H1 (cell line): ENCODE results near the gene PRDX2. TPM values are rescaled to one million over a fixed set of nuclear protein-coding genes. Genes with fewer than 3 reads are reported as not detected.

Experiments
- CTCF ChIA-PET: fragments of 300-600 bp; sonication (Branson Sonifier 250); formaldehyde crosslinking; loops from one replicate; lab custom pipeline; 2021; ENCODE audit not compliant: partially characterized antibody; lab: Charles Lee
- POLR2A ChIA-PET: fragments of 300-600 bp; sonication (Branson Sonifier 250); formaldehyde crosslinking; loops from one replicate; lab custom pipeline; 2021; ENCODE audit warnings: inconsistent platforms; ENCODE audit not compliant: partially characterized antibody; lab: Charles Lee
- DNase-seq, 2 experiments: peaks; one replicate each; pipeline versions ENCODE4 v3.0.0 to v3.0.0-alpha.2; 2010 to 2022; ENCODE audit warnings: low spot score in 2 of 2, low read depth in 1 of 2, mixed read lengths in 1 of 2
- FAIRE-seq: peaks from 2 replicates; lab custom pipeline; 2011; peaks lifted over from hg19 to GRCh38; lab: Jason Lieb, UNC
- H2AFZ ChIP-seq: 2 replicates; pipeline ENCODE4 v1.8.1; 2012; ENCODE audit warnings: low read length, inconsistent platforms
- H2AK5ac ChIP-seq: 2 replicates; pipeline ENCODE4 v1.6.1; 2013; ENCODE audit warnings: low read depth, low read length
- H2BK120ac ChIP-seq: replicated peaks from 2 replicates; pipeline ENCODE3; 2013; ENCODE audit warnings: low read depth, low read length, inconsistent platforms
- H2BK12ac ChIP-seq: 2 replicates; pipeline ENCODE4 v1.6.1; 2013; ENCODE audit warnings: low read depth, low read length
- H2BK15ac ChIP-seq: 2 replicates; pipeline ENCODE4 v1.6.1; 2013; ENCODE audit warnings: low read length
- H2BK20ac ChIP-seq: 2 replicates; pipeline ENCODE4 v1.6.1; 2013; ENCODE audit warnings: low read length
- H2BK5ac ChIP-seq: 2 replicates; pipeline ENCODE4 v1.6.1; 2013; ENCODE audit warnings: low read depth, low read length
- H3K14ac ChIP-seq: 2 replicates; pipeline ENCODE4 v1.6.1; 2013; ENCODE audit warnings: inconsistent platforms; ENCODE audit not compliant: insufficient read length
- H3K18ac ChIP-seq: 2 replicates; pipeline ENCODE4 v1.6.1; 2013; ENCODE audit warnings: low read length; ENCODE audit errors: extremely low read depth
- H3K23ac ChIP-seq: 2 replicates; pipeline ENCODE4 v1.6.1; 2013; ENCODE audit warnings: inconsistent platforms; ENCODE audit not compliant: insufficient read length
- H3K23me2 ChIP-seq: 2 replicates; pipeline ENCODE4 v1.6.1; 2013; ENCODE audit warnings: low read depth, low read length
- H3K27ac ChIP-seq: 2 replicates; pipeline ENCODE4 v1.6.1; 2011; ENCODE audit warnings: low read depth, low read length, inconsistent platforms
- H3K27me3 ChIP-seq, 4 experiments: replicated peaks in 1 of 4; 1 replicate in 1 of 4; 2 replicates in 3 of 4; pipeline versions ENCODE4 v1.6.1 to v1.8.1; 2011 to 2013; ENCODE audit warnings: low read length in 3 of 4, mild to moderate bottlenecking in 3 of 4, inconsistent platforms in 2 of 4, mixed read lengths in 2 of 4, moderate library complexity in 1 of 4; ENCODE audit not compliant: control insufficient read depth in 3 of 4, insufficient read depth in 3 of 4; ENCODE audit errors: extremely low read depth in 1 of 4
- H3K36me3 ChIP-seq, 4 experiments: 2 replicates each; pipeline versions ENCODE4 v1.6.1 to v1.8.1; 2011 to 2013; ENCODE audit warnings: mild to moderate bottlenecking in 4 of 4, low read length in 3 of 4, moderate library complexity in 2 of 4, control low read depth in 1 of 4, inconsistent platforms in 1 of 4; ENCODE audit not compliant: insufficient read depth in 4 of 4, control insufficient read depth in 2 of 4
- H3K4ac ChIP-seq: replicated peaks from 2 replicates; pipeline ENCODE3; 2013; ENCODE audit warnings: low read length, low read depth, mixed read lengths, inconsistent platforms; ENCODE audit not compliant: insufficient read length
- H3K4me1 ChIP-seq, 4 experiments: replicated peaks in 1 of 4; 1 replicate in 1 of 4; 2 replicates in 3 of 4; pipeline versions ENCODE4 v1.6.1 to v1.8.1; 2011 to 2013; ENCODE audit warnings: low read length in 3 of 4, inconsistent platforms in 2 of 4, mixed read lengths in 1 of 4; ENCODE audit not compliant: insufficient read depth in 4 of 4, control insufficient read depth in 3 of 4
- H3K4me2 ChIP-seq, 2 experiments: 2 replicates each; pipeline versions ENCODE4 v1.6.1 to v1.8.1; 2011 to 2013; ENCODE audit warnings: low read depth in 2 of 2, low read length in 2 of 2, control low read depth in 1 of 2, inconsistent platforms in 1 of 2, mild to moderate bottlenecking in 1 of 2; ENCODE audit not compliant: insufficient read depth in 1 of 2
- H3K4me3 ChIP-seq, 4 experiments: fragments of 200-600, 300-600 bp in 1 of 4; sonication (generic), shearing (Covaris generic), sonication (Bioruptor Twin) in 1 of 4; 2 replicates each; pipeline versions ENCODE4 v1.5.1 to v1.8.1; 2011 to 2016; ENCODE audit warnings: low read length in 4 of 4, low read depth in 3 of 4, control low read depth in 2 of 4, inconsistent platforms in 2 of 4, mild to moderate bottlenecking in 2 of 4, mixed read lengths in 1 of 4, moderate library complexity in 1 of 4; ENCODE audit not compliant: insufficient read depth in 2 of 4; ENCODE audit errors: extremely low read depth in 1 of 4
- H3K56ac ChIP-seq: replicated peaks from 2 replicates; pipeline ENCODE3; 2013; ENCODE audit warnings: low read depth, mild to moderate bottlenecking, mixed read lengths, low read length, inconsistent platforms; ENCODE audit not compliant: insufficient read length
- H3K79me1 ChIP-seq: 2 replicates; pipeline ENCODE4 v1.6.1; 2013; ENCODE audit warnings: low read depth, low read length, control low read depth
- H3K79me2 ChIP-seq, 2 experiments: 2 replicates each; pipeline versions ENCODE4 v1.6.1 to v1.8.1; 2012 to 2013; ENCODE audit warnings: low read length in 2 of 2, mild to moderate bottlenecking in 2 of 2, inconsistent platforms in 1 of 2; ENCODE audit not compliant: insufficient read depth in 2 of 2, control insufficient read depth in 1 of 2
- H3K9ac ChIP-seq, 4 experiments: replicated peaks in 1 of 4; 1 replicate in 1 of 4; 2 replicates in 3 of 4; pipeline versions ENCODE4 v1.6.1 to v1.8.1; 2011 to 2013; ENCODE audit warnings: low read depth in 3 of 4, low read length in 3 of 4, control low read depth in 2 of 4, mild to moderate bottlenecking in 2 of 4, moderate library complexity in 2 of 4, inconsistent platforms in 1 of 4; ENCODE audit errors: extremely low read depth in 1 of 4
- H3K9me3 ChIP-seq, 2 experiments: 2 replicates each; pipeline versions ENCODE4 v1.6.1 to v1.8.1; 2012 to 2013; ENCODE audit warnings: mild to moderate bottlenecking in 2 of 2, moderate library complexity in 2 of 2, control low read depth in 1 of 2, inconsistent platforms in 1 of 2, low read depth in 1 of 2, low read length in 1 of 2, mixed read lengths in 1 of 2; ENCODE audit not compliant: insufficient read depth in 2 of 2
- H4K20me1 ChIP-seq, 2 experiments: replicated peaks in 1 of 2; 2 replicates each; pipeline versions ENCODE3 to v1.8.1; 2011 to 2013; ENCODE audit warnings: inconsistent platforms in 2 of 2, low read length in 2 of 2, mild to moderate bottlenecking in 1 of 2; ENCODE audit not compliant: insufficient read depth in 2 of 2, control insufficient read depth in 1 of 2
- H4K5ac ChIP-seq: 2 replicates; pipeline ENCODE4 v1.6.1; 2013; ENCODE audit warnings: low read length, low read depth, mixed read lengths, inconsistent platforms; ENCODE audit not compliant: insufficient read length
- H4K8ac ChIP-seq: 2 replicates; pipeline ENCODE4 v1.8.0; 2013; ENCODE audit warnings: mild to moderate bottlenecking, moderate library complexity, low read length, inconsistent platforms; ENCODE audit not compliant: insufficient read depth; ENCODE audit errors: extremely low read depth
- H4K91ac ChIP-seq: replicated peaks from 2 replicates; pipeline ENCODE3; 2013; ENCODE audit warnings: low read length, mixed read lengths, inconsistent platforms; ENCODE audit not compliant: insufficient read length
- ASH2L ChIP-seq: fragments of 200-600, 300-600 bp; sonication (generic); IDR thresholded peaks from one replicate; pipeline ENCODE4 v1.7.1; 2017; ENCODE audit warnings: low read length
- GTF2F1 ChIP-seq: IDR thresholded peaks from 2 replicates; pipeline ENCODE4 v1.6.1; 2012; ENCODE audit warnings: low read depth, low read length, improper control_type of control experiment, borderline replicate concordance
- JUN ChIP-seq: IDR thresholded peaks from 2 replicates; pipeline ENCODE4 v1.6.1; 2011; ENCODE audit warnings: low read depth, mild to moderate bottlenecking, improper control_type of control experiment, low read length
- MAFK ChIP-seq: IDR thresholded peaks from 2 replicates; pipeline ENCODE4 v1.6.1; 2012; ENCODE audit warnings: low read depth, mild to moderate bottlenecking, improper control_type of control experiment, low read length
- NANOG ChIP-seq: IDR thresholded peaks from 2 replicates; pipeline ENCODE4 v1.6.1; 2011; ENCODE audit warnings: low read length, low read depth, mild to moderate bottlenecking, inconsistent platforms; ENCODE audit not compliant: insufficient read depth, poor library complexity, severe bottlenecking
- PHF8 ChIP-seq: fragments of 200-600 bp; sonication (generic); conservative IDR thresholded peaks from 2 replicates; pipeline ENCODE4 v1.7.1; 2012; ENCODE audit warnings: low read depth, mild to moderate bottlenecking, inconsistent platforms, low read length, moderate library complexity
- RNF2 ChIP-seq: fragments of 200-900, 300-1000 bp; sonication (generic); IDR thresholded peaks from 2 replicates; pipeline ENCODE4 v1.7.1; 2016; ENCODE audit warnings: borderline replicate concordance, low read depth, mild to moderate bottlenecking, antibody characterized with exemption, low read length; ENCODE audit not compliant: poor library complexity, severe bottlenecking; ENCODE audit errors: missing control alignments
- SP1 ChIP-seq: IDR thresholded peaks from 2 replicates; pipeline ENCODE4 v1.6.1; 2011; ENCODE audit warnings: low read depth, low read length
- SUZ12 ChIP-seq: fragments of 200-600 bp; sonication (generic); IDR thresholded peaks from 2 replicates; pipeline ENCODE4 v1.6.1; 2012; ENCODE audit warnings: mild to moderate bottlenecking, inconsistent platforms, low read length, moderate library complexity, mixed read lengths
- TEAD4 ChIP-seq: IDR thresholded peaks from 2 replicates; pipeline ENCODE4 v1.6.1; 2012; ENCODE audit warnings: low read depth, low read length, inconsistent platforms, mixed read lengths
- WGBS, 2 experiments: shearing (Covaris generic) in 1 of 2; methylation state at CpG; one replicate each; pipeline versions ENCODE4 v1.1.6 to v1.1.7; 2013 to 2015; ENCODE audit warnings: low lambda C conversion rate in 2 of 2, mixed read lengths in 2 of 2, inconsistent platforms in 1 of 2, low coverage in 1 of 2, missing lambda C conversion rate in 1 of 2; ENCODE audit not compliant: insufficient replicate concordance in 2 of 2, insufficient coverage in 1 of 2, insufficient read length in 1 of 2; ENCODE audit errors: extremely low coverage in 1 of 2, missing lambda C conversion rate in 1 of 2; 5-methylcytosine and 5-hydroxymethylcytosine counted together
- polyA plus RNA-seq, 7 experiments: library from polyadenylated mRNA; depleted of rRNA in 3 of 7; stranded (reverse) in 5 of 7; unstranded in 2 of 7; fragments of >200 nt in 5 of 7; fragments of 200-250 nt in 2 of 7; gene quantifications; 1 replicate in 5 of 7; 2 replicates in 1 of 7; 4 replicates in 1 of 7; pipeline versions ENCODE4 v1.2.1 to v1.2.3, GENCODE V29; 2011 to 2013; ENCODE audit warnings: missing spikeins in 2 of 7, mixed read lengths in 2 of 7
- total RNA-seq: library from RNA; stranded (reverse); fragmentation: NEBNext Ultra II Directional; extraction: Animal tissue kit (Norgen Biotek cat#: 25700); gene quantifications from 2 replicates; pipeline ENCODE4 v1.2.1, GENCODE V29; 2021
- TF ChIP-seq, protein P1 (sequence below): IDR thresholded peaks from 2 replicates; pipeline ENCODE4 v1.6.1; 2011; ENCODE audit warnings: low read depth, mild to moderate bottlenecking, low read length; ENCODE audit not compliant: insufficient read depth

Gene PRDX2
- total and polyA plus RNA-seq, 2 of the 8 experiments (the other 6 are each of a cell fraction or from before 2014, with no cell fraction given) = 380 to 748 TPM

DNA sequence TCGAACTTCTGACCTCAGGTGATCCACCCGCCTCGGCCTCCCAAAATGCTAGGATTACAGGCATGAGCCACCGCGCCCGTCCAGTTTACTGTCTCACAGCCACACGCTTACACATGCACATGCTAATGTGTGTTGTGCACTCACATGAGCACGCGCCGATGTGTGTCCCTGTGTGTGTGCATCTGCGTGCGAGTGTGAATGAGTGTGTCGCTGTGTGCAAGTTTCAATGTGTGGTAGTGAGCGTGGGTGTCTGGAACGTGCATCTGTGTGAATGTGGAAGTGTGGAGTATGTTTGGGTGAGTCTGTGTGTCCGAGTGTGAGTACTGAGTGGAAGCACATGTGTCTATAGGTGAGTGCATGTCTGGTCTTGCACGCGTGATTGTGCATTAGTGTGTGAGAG is 40.9 kb upstream of the PRDX2 start:
- Histone ChIP-seq H3K23ac (no peak overlapping the region), H3K4me1 (peaks cover 6 to 31% (median 10%) of the 10 kb centered on the region in 4 experiments), H3K79me1 (peaks cover 11% of the 10 kb centered on the region), H3K4ac (no peak overlapping the region), H3K27me3 (no peaks in the 10 kb centered on the region; a peak in 1 of 7 replicates), H4K91ac (no peak overlapping the region), H3K56ac (no peak overlapping the region), H2BK5ac (peak overlapping the region; percentile 9), H4K20me1 (peaks cover 8 to 21% of the 10 kb centered on the region in 2 experiments), H3K23me2 (peaks cover 15% of the 10 kb centered on the region), H3K4me3 (no peak overlapping the region), H3K36me3 (peaks cover 0 to 3% (median 0%) of the 10 kb centered on the region in 4 experiments; a peak in 1 of 8 replicates), H2BK12ac (0 out of 2 replicates have a peak overlapping the region, but pooled peaks have one; percentile 6), H2AK5ac (no peak overlapping the region), H3K27ac (no peak overlapping the region), H2AFZ (no peak overlapping the region), H3K79me2 (peaks cover 0 to 9% of the 10 kb centered on the region in 2 experiments; a peak in 2 of 4 replicates), H3K4me2 (no peak overlapping the region; a peak in 1 of 4 replicates), H2BK20ac (no peak overlapping the region), H4K8ac (no peak overlapping the region; the same call in 1 of the 2 replicates), H2BK15ac (0 out of 2 replicates have a peak overlapping the region, but pooled peaks have one; percentile 1), H3K14ac (no peak overlapping the region), H3K18ac (no peak overlapping the region), H3K9ac (no peak overlapping the region; a peak in 1 of 7 replicates), H3K9me3 (no peaks in the 10 kb centered on the region), H4K5ac (no peak overlapping the region), H2BK120ac (no peak overlapping the region)
- FAIRE-seq (no peak), DNase-seq (no peak)
- CTCF ChIA-PET = interaction anchor here (1.4 kb wide), 1 partner anchor 17 kb away, joined by 3 read pairs; no protein-coding TSS in a partner anchor
- WGBS, 2 experiments = 96% methylated on average over 17 of the region's 18 CpGs; no CpG with 5 or more reads in 1 of the 2 experiments
- POLR2A ChIA-PET = no interaction called here
- TF ChIP-seq MAFK (no peak), NANOG (no peak), ASH2L (no peak), RNF2 (no peak), SUZ12 (no peak), GTF2F1 (no peak), PHF8 (no peak), JUN (no peak), TEAD4 (no peak), SP1 (no peak)
- TF ChIP-seq, protein P1, sequence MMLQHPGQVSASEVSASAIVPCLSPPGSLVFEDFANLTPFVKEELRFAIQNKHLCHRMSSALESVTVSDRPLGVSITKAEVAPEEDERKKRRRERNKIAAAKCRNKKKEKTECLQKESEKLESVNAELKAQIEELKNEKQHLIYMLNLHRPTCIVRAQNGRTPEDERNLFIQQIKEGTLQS = no peak
